ENCODE measurements around the gene MAN2B1. TPM values are rescaled to one million over a fixed set of nuclear protein-coding genes. Genes with fewer than 3 reads are reported as not detected.

MAN2B1 gene
- total and polyA plus RNA-seq, 2 of the 8 experiments (the other 6 are each of a cell fraction or from before 2014, with no cell fraction given): 55.3 to 76.3 TPM

DNA sequence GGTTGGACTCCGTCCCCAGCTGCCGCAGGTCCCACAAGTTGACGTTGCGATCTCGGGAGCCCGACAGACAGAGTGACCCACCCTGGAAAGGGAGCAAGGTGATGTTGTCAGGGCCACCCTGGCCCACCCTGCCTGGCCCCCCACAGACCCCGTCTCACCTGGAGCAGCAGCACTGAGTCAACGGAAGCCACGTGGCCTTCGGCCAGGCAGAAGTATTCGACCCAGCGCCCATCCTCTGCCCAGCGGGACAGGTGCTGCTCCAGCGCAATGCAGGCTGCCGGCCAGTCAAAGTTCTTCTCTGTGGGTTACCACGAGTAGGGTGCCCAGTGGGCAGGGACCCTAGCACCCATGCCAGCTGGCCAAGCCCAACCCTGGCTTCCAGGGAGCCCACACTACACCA is 28.1 kb upstream of the MAN2B1 start:
- Histone ChIP-seq H3K9me3 (ENCODE audit: insufficient read depth in 2 of 2, low read depth in 1 of 2, low read length in 1 of 2) (no peaks in the 10 kb centered on the region), H3K27ac (ENCODE audit: low read depth, low read length) (no peak overlapping the region), H4K8ac (ENCODE audit: extremely low read depth, insufficient read depth, low read length) (no peak overlapping the region), H3K18ac (ENCODE audit: extremely low read depth, low read length) (no peak overlapping the region), H3K14ac (ENCODE audit: insufficient read length) (no peak overlapping the region), H2BK120ac (replicated peaks; ENCODE audit: low read depth, low read length) (no peak overlapping the region), H3K9ac (replicated peaks in 1 of 4; ENCODE audit: extremely low read depth in 1 of 4, low read depth in 3 of 4, low read length in 3 of 4) (no peak overlapping the region), H3K4me1 (replicated peaks in 1 of 4; ENCODE audit: control insufficient read depth in 3 of 4, insufficient read depth in 4 of 4, low read length in 3 of 4) (peaks cover 0 to 4% (median 3%) of the 10 kb centered on the region in 4 experiments; a peak in 2 of 7 replicates), H2AFZ (ENCODE audit: low read length) (no peak overlapping the region), H3K4ac (replicated peaks; ENCODE audit: insufficient read length, low read depth, low read length) (no peak overlapping the region), H2BK20ac (ENCODE audit: low read length) (no peak overlapping the region), H2AK5ac (ENCODE audit: low read depth, low read length) (no peak overlapping the region), H3K4me3 (ENCODE audit: extremely low read depth in 1 of 4, insufficient read depth in 2 of 4, low read depth in 3 of 4, low read length in 4 of 4) (no peak overlapping the region), H3K27me3 (replicated peaks in 1 of 4; ENCODE audit: control insufficient read depth in 3 of 4, extremely low read depth in 1 of 4, insufficient read depth in 3 of 4, low read length in 3 of 4) (no peaks in the 10 kb centered on the region), H2BK15ac (ENCODE audit: low read length) (no peak overlapping the region), H3K79me1 (ENCODE audit: low read depth, low read length) (no peaks in the 10 kb centered on the region), H3K23me2 (ENCODE audit: low read depth, low read length) (peaks cover 7% of the 10 kb centered on the region; the same call in 1 of the 2 replicates), H2BK12ac (ENCODE audit: low read depth, low read length) (no peak overlapping the region), H3K36me3 (ENCODE audit: control insufficient read depth in 2 of 4, insufficient read depth in 4 of 4, low read length in 3 of 4) (peaks cover 0 to 9% (median 2%) of the 10 kb centered on the region in 4 experiments; a peak in 5 of 8 replicates), H4K91ac (replicated peaks; ENCODE audit: insufficient read length, low read length) (no peak overlapping the region), H3K79me2 (ENCODE audit: control insufficient read depth in 1 of 2, insufficient read depth in 2 of 2, low read length in 2 of 2) (no peaks in the 10 kb centered on the region), H3K4me2 (ENCODE audit: insufficient read depth in 1 of 2, low read depth in 2 of 2, low read length in 2 of 2) (no peak overlapping the region), H3K56ac (replicated peaks; ENCODE audit: insufficient read length, low read depth, low read length) (no peak overlapping the region), H4K5ac (ENCODE audit: insufficient read length, low read depth, low read length) (no peak overlapping the region), H2BK5ac (ENCODE audit: low read depth, low read length) (no peak overlapping the region), H4K20me1 (replicated peaks in 1 of 2; ENCODE audit: control insufficient read depth in 1 of 2, insufficient read depth in 2 of 2, low read length in 2 of 2) (peaks cover 0 to 5% of the 10 kb centered on the region in 2 experiments), H3K23ac (ENCODE audit: insufficient read length) (no peak overlapping the region)
- DNase-seq (ENCODE audit: low read depth in 1 of 2, low spot score in 2 of 2) (no peak), FAIRE-seq (no peak)
- CTCF ChIA-PET (ENCODE audit: partially characterized antibody): interaction anchor here (1.2 to 1.3 kb wide), 2 partner anchors 20 to 22 kb away, joined by 4 to 5 read pairs; no protein-coding TSS in a partner anchor
- 91% methylated on average over 15 of the region's 16 CpGs; no CpG with 5 or more reads in 1 of the 2 experiments for WGBS, 2 experiments (ENCODE audit: extremely low coverage in 1 of 2, insufficient coverage in 1 of 2, insufficient read length in 1 of 2, insufficient replicate concordance in 2 of 2, low coverage in 1 of 2, low lambda C conversion rate in 2 of 2, missing lambda C conversion rate in 1 of 2)
- POLR2A ChIA-PET (ENCODE audit: partially characterized antibody): interaction anchor here (0.6 to 9.2 kb wide), 7 partner anchors 8 to 120 kb away, joined by 4 to 93 read pairs (median 30); partner anchors contain the start of genes DHPS, GNG14 and TNPO2
- TF ChIP-seq POLR2A (IDR thresholded peaks at IDR 0.05; ENCODE audit: control extremely low read depth in 1 of 2, low read depth in 2 of 2, low read length in 2 of 2) (no peak), NANOG (IDR thresholded peaks at IDR 0.05; ENCODE audit: insufficient read depth, low read depth, low read length, poor library complexity, severe bottlenecking) (no peak), BCL11A (IDR thresholded peaks at IDR 0.05; ENCODE audit: low read depth in 2 of 2, low read length in 2 of 2) (no peak), SP2 (IDR thresholded peaks at IDR 0.05; ENCODE audit: low read length) (no peak), CEBPB (IDR thresholded peaks at IDR 0.05; ENCODE audit: low read depth, low read length) (no peak), BRCA1 (IDR thresholded peaks at IDR 0.05; ENCODE audit: low read depth, low read length) (no peak), EZH2 (IDR thresholded peaks at IDR 0.05; ENCODE audit: low read depth, low read length, severe bottlenecking) (no peak)
- TF ChIP-seq, protein P1, sequence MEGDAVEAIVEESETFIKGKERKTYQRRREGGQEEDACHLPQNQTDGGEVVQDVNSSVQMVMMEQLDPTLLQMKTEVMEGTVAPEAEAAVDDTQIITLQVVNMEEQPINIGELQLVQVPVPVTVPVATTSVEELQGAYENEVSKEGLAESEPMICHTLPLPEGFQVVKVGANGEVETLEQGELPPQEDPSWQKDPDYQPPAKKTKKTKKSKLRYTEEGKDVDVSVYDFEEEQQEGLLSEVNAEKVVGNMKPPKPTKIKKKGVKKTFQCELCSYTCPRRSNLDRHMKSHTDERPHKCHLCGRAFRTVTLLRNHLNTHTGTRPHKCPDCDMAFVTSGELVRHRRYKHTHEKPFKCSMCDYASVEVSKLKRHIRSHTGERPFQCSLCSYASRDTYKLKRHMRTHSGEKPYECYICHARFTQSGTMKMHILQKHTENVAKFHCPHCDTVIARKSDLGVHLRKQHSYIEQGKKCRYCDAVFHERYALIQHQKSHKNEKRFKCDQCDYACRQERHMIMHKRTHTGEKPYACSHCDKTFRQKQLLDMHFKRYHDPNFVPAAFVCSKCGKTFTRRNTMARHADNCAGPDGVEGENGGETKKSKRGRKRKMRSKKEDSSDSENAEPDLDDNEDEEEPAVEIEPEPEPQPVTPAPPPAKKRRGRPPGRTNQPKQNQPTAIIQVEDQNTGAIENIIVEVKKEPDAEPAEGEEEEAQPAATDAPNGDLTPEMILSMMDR (IDR thresholded peaks at IDR 0.05; ENCODE audit: control extremely low read depth in 1 of 3, insufficient read depth in 1 of 3, low read depth in 1 of 3, low read length in 3 of 3): no peak
- TF ChIP-seq, protein P2, sequence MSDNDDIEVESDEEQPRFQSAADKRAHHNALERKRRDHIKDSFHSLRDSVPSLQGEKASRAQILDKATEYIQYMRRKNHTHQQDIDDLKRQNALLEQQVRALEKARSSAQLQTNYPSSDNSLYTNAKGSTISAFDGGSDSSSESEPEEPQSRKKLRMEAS (IDR thresholded peaks at IDR 0.05): no peak
